Thoracic aorta (tissue), 2 donors: ENCODE results near the gene OTX2. TPM values are rescaled to one million over a fixed set of nuclear protein-coding genes. Genes with fewer than 3 reads are reported as not detected.

ENCODE experiments used
- ATAC-seq: fragments of 150-250 bp; one replicate; pipeline ENCODE4 v1.8.0; 2017; ENCODE audit warnings: low read depth; ENCODE audit not compliant: insufficient number of reproducible peaks, low FRiP score
- DNase-seq: peaks from one replicate; pipeline ENCODE4 v3.0.0-alpha.2; 2020; ENCODE audit warnings: low spot score
- H3K27ac ChIP-seq, 2 donors: fragments of 200-600 bp; sonication (generic); 1 replicate in 1 of 2; 2 replicates in 1 of 2; pipeline ENCODE4 v1.5.1; 2016; ENCODE audit warnings: mild to moderate bottlenecking in 2 of 2, moderate library complexity in 2 of 2
- H3K27me3 ChIP-seq: fragments of 200-600 bp; sonication (generic); replicated peaks from 2 replicates; pipeline ENCODE4 v1.6.0; 2016; ENCODE audit warnings: mild to moderate bottlenecking; ENCODE audit not compliant: insufficient read depth
- H3K36me3 ChIP-seq: fragments of 200-600 bp; sonication (generic); one replicate; pipeline ENCODE4 v1.5.1; 2016
- H3K4me1 ChIP-seq, 2 donors: fragments of 200-600 bp; sonication (generic); 1 replicate in 1 of 2; 2 replicates in 1 of 2; pipeline versions ENCODE4 v1.5.1 to v1.6.0; 2016; ENCODE audit warnings: low read depth in 2 of 2, mild to moderate bottlenecking in 1 of 2; ENCODE audit not compliant: control insufficient read depth in 1 of 2
- H3K4me3 ChIP-seq: fragments of 200-600 bp; sonication (generic); 2 replicates; pipeline ENCODE4 v1.5.1; 2016; ENCODE audit warnings: mild to moderate bottlenecking
- H3K9me3 ChIP-seq: fragments of 200-600 bp; sonication (generic); 2 replicates; pipeline ENCODE4 v1.5.1; 2016
- total RNA-seq, 2 donors: library from RNA; depleted of rRNA; stranded (reverse); fragments of >200 nt; gene quantifications; one replicate each; pipeline versions ENCODE4 v1.1.0 to v1.2.3, GENCODE V29; 2016
- TF ChIP-seq, protein P1 (sequence below): fragments of 200-600 bp; sonication (generic); IDR thresholded peaks from one replicate; pipeline ENCODE4 v1.5.1; 2019; ENCODE audit warnings: antibody characterized with exemption

Gene OTX2
- total RNA-seq, 2 donors from 2014 or later, result not detected

DNA sequence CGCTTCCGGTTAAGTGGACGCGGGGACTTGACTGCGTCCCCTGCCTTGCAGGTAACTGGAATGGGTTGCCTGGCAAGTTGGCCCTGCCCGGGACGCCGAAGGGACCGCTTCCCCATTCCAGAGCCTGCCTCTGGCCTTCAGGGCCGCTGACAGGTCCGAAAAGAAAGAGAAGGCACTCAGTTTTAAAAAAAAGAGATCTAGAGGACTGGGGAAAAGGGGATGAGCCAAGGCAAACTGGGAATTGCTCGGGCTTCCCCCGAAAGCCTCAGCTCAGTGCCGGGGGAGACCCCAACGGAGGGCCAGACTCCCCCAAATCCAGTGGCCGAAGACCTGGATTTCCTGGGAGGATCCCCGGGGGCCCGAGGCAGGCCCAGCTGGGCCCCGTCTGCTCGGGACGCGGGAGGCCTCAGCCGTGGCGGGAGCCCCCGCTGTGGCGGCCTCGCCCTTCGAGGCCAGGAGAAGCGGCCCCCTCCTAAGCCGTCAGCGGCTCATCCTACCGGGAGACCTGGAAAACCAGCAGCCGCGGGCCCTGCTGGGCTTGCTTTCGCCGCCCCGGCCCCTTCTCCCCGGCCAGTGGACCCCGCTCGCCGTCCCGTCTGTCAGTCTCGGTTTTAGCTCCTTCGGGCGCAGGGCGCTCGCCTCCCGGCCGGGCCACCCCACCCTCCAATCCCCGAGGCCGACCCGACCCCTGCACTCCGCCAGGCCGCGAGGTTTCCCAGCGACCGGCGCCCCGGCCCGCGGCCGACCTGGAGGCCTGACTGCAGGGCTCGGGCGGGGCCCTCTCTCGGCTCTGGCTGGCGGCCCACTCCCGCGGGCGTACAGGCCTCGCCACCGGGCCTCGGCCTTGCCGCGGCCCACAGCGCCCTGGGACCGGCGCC, 12.5 kb downstream of the OTX2 start:
- no peak for DNase-seq
- TF ChIP-seq, protein P1, sequence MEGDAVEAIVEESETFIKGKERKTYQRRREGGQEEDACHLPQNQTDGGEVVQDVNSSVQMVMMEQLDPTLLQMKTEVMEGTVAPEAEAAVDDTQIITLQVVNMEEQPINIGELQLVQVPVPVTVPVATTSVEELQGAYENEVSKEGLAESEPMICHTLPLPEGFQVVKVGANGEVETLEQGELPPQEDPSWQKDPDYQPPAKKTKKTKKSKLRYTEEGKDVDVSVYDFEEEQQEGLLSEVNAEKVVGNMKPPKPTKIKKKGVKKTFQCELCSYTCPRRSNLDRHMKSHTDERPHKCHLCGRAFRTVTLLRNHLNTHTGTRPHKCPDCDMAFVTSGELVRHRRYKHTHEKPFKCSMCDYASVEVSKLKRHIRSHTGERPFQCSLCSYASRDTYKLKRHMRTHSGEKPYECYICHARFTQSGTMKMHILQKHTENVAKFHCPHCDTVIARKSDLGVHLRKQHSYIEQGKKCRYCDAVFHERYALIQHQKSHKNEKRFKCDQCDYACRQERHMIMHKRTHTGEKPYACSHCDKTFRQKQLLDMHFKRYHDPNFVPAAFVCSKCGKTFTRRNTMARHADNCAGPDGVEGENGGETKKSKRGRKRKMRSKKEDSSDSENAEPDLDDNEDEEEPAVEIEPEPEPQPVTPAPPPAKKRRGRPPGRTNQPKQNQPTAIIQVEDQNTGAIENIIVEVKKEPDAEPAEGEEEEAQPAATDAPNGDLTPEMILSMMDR, result no peak

DNA sequence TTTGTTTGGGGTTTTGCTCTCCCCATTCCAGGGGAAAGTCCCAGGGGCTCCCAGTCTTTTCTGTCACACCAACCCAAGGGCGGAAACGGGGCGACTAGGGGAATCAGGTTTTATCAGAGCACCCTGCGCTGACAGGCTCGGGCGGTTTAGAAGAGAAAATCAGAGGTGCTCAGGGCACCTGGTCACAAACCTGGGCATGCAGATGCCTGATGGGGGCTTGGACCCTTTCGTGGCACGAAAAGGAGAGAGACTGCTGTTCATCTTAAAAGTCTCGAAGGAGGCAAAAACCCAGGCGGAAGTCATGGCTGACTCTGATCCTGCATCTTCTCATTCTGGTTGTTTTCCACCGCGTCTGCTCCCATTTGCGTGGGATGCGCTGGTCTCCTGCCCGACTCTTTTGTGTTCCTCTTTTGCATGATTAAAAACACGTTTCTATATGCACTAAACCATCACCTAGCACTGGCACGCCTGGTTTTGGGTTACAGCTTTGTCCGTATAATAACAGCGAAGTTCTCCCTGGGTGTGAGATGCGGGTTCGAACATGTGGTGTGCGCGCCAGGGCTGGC, 13.2 kb downstream of the OTX2 start:
- H3K27ac ChIP-seq, result no peak overlapping the region
- H3K4me1 ChIP-seq, result peaks cover 0 to 27% of the 10 kb centered on the region in 2 donors
- no peak for DNase-seq
- TF ChIP-seq, protein P1, result no peak
- peaks cover 29% of the 10 kb centered on the region for H3K27me3 ChIP-seq
- H3K4me3 ChIP-seq, result peak overlapping the region; percentile 59
- ATAC-seq, result no peak
- H3K36me3 ChIP-seq, result no peaks in the 10 kb centered on the region
- H3K9me3 ChIP-seq, result no peaks in the 10 kb centered on the region

More for the DNA sequence above, 12.5 kb downstream of the OTX2 start:
- Histone ChIP-seq H3K27me3 (peaks cover 29% of the 10 kb centered on the region), H3K9me3 (no peaks in the 10 kb centered on the region), H3K4me3 (peak overlapping the region; percentile 59), H3K4me1 (peaks cover 0 to 27% of the 10 kb centered on the region in 2 donors), H3K27ac (no peak overlapping the region), H3K36me3 (no peaks in the 10 kb centered on the region)
- no peak for ATAC-seq

DNA sequence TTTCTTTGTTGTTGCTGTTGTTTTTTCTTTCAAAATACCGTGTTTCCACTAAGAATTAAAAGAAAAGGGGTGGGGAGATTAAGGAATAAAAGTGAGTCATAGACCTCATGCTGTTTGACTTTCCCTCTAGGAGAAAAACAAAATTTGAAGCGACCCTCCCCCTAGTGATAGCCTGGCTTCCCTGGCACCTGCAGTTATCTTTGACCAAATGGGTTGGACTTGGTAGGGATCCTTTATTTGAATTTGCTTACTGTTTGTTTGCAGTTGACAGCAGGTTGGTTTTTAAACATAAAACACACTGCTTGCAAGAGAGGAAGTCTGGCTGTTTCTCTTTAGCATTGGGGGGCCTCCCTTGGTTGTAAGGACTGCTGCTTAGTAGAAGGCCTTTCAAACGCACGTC, 14.0 kb downstream of the OTX2 start:
- Histone ChIP-seq H3K4me1 (peaks cover 0 to 27% of the 10 kb centered on the region in 2 donors), H3K4me3 (no peak overlapping the region), H3K27ac (no peak overlapping the region), H3K36me3 (no peaks in the 10 kb centered on the region), H3K9me3 (no peaks in the 10 kb centered on the region), H3K27me3 (peaks cover 29% of the 10 kb centered on the region)
- TF ChIP-seq, protein P1, result no peak
- ATAC-seq, result no peak
- DNase-seq, result no peak

DNA sequence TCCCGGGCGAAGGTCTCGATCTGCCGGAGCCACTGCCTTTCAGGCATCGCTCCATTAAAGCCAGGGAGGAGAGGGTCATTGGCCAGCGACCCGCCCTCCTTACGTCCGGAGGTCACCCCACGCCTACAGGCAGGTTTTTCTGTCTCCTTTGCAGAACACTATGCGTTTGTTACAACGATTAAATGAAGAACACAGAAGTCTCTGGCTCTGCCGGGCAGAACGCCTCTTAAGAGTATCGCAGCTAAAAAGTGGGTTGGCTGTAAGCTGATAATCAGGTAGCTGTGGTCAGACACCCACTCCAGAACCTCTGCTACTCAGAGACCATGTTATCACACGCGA, 15.0 kb downstream of the OTX2 start:
- TF ChIP-seq, protein P1, result no peak
- DNase-seq, result no peak
- H3K27me3 ChIP-seq, result peaks cover 29% of the 10 kb centered on the region

DNA sequence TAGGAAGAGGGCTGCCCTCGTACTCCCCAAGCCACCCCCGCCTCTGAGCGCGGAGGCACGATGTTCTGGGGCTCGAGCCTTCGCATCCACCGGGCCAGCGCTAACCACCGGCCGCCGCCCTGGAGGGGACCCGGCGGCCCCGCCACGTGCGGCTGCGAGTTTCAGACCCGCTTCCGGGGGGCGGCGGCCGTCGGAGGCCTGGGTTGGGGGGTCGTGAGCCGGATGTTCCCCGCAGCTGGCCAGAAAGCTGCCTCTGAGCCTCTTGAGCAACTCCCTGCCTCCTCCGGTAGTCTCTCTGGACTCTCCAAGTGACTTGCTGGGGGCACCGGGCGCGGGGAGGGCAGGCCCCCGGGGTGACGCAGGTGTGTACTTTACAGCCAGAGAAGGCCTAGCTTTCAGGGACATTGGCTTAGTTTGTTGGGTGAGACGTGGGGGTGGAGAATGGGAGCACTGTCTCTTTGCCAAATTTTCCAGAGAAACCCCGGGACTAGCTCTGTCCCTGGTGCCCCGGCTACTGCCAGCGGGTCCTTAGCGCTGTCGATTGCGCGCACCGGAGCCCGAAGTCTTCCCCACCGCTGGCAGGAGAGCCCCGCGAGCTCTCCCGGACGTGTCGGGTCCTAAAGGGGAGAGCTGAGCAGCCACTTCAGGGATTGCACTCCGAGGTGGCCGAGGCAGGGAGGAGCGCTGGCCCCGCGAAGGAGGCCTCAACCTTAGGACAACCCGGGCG, 15.6 kb downstream of the OTX2 start:
- DNase-seq (no peak), ATAC-seq (no peak)
- H3K9me3 ChIP-seq, result no peaks in the 10 kb centered on the region
- peaks cover 0 to 27% of the 10 kb centered on the region in 2 donors for H3K4me1 ChIP-seq
- no peak overlapping the region for H3K27ac ChIP-seq
- TF ChIP-seq, protein P1, result no peak
- H3K4me3 ChIP-seq, result no peak overlapping the region
- H3K27me3 ChIP-seq, result peaks cover 29% of the 10 kb centered on the region
- H3K36me3 ChIP-seq, result no peaks in the 10 kb centered on the region

More for the DNA sequence above, 15.0 kb downstream of the OTX2 start:
- H3K36me3 ChIP-seq, result no peaks in the 10 kb centered on the region
- ATAC-seq, result no peak
- H3K27ac ChIP-seq, result no peak overlapping the region
- no peaks in the 10 kb centered on the region for H3K9me3 ChIP-seq
- H3K4me3 ChIP-seq, result no peak overlapping the region
- peaks cover 0 to 27% of the 10 kb centered on the region in 2 donors for H3K4me1 ChIP-seq
